Glomerular endothelial cell (primary cell): ENCODE data around the gene TAL1. TPM values are rescaled to one million over a fixed set of nuclear protein-coding genes. Genes with fewer than 3 reads are reported as not detected.
"Not testable (repeated sequence)": the region's sequence is repeated elsewhere in the genome, so short reads cannot be mapped to it uniquely, and the experiment has no call there.

Experiments used
- DNase-seq: peaks from one replicate; pipeline ENCODE4 v3.0.0-alpha.2; 2011; ENCODE audit warnings: low read depth, low spot score; ENCODE audit errors: extremely low read depth
- total RNA-seq: library from RNA; depleted of rRNA; stranded (reverse); fragments of >200 nt; gene quantifications from 2 replicates; pipeline ENCODE4 v1.2.3, GENCODE V29; 2015

The TAL1 gene
- total RNA-seq = 20.4 and 23.2 TPM in 2 replicates

DNA sequence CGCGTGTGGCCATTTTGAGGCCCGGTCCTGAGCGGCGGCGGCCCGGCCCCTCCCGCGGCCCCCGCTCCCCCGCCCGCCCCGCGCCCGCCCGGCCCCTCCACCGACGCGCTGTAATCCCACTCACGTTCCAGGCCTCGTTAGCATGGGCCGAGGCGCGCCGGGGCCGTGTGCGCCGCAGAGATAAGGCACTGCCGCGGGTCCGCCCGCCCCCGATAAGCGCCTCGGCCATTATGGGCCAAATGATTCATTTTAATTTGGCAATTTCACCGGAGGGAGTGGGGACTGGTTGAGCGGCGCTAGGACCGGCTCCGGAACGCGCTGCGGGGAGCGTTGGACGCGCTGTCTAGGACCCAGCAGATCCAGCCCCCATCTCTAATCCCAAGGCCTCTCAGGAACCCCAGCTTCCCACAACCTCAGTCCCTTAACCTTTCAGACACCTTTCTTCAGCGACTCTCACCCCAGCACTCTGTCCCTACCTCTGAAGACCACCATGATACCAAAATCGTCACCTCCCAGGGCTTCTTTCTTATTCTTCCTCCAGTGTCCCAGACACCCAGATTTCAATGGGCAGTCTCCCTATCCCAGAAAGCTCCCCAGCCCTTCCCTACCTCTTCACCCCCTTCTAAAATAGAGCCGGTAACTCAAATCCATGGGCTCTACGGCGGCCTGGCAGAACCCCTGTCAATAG is at the start of gene TAL1:
Gene TAL1 (minus strand): TSS at position 39 of the 688 bp plus-strand sequence. CDS start 6,337 bp downstream, outside the sequence.
- DNase-seq = no peak

DNA sequence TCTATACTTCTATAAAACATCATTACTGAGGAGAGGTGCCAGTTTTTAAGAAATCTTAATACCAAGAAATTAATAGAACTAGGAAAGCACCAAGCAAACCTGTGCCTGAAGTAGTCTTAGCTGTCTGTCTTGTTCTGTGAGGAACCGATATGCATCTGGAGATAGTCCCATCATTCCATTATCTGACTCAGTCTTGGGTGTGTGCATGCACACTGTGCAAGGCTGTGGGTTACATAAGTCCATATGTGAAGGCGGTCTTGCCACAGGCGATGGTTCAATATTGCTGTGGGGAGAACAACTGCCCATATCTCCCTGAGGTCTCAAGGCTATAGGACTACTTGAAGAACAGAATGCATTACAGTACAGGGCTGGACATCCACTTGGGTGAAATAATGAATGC is 48.1 kb upstream of the TAL1 start:
- DNase-seq = no peak

DNA sequence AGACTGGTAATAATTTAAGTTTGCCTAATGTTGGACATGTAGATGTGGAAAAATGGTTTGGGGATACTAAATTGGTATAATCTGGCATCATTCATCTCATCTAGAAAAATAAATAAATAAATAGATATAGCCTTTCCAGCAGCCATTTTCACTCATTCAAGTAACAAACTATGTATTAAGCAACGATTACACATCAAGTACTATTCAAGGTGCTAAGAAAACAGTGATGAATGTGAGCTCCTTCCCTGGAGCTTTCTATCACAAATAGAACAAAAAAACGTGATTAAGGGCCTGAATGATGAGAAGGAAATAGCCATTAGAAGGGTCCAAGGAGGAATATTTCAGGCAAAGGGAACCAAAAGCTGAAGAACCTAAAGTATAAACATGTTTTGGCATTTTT is 44.8 kb upstream of the TAL1 start:
- DNase-seq = no peak

DNA sequence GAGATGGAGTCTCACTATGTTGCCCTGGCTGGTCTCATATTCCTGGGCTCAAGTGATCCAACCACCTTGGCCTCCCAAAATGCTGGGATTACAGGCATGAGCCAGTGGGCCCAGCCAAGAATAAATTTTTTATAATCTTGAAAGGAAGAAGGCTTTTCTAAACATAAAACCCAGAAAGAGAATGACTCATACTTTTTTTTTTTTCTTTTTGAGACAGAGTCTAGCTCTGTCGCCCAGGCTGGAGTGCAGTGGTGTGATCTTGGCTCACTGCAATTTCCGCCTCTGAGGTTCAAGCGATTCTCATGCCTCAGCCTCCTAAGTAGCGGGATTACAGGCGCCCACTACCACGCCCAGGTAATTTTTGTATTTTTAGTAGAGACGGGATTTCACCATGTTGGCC is 43.8 kb upstream of the TAL1 start:
- not testable (repeated sequence) for DNase-seq

DNA sequence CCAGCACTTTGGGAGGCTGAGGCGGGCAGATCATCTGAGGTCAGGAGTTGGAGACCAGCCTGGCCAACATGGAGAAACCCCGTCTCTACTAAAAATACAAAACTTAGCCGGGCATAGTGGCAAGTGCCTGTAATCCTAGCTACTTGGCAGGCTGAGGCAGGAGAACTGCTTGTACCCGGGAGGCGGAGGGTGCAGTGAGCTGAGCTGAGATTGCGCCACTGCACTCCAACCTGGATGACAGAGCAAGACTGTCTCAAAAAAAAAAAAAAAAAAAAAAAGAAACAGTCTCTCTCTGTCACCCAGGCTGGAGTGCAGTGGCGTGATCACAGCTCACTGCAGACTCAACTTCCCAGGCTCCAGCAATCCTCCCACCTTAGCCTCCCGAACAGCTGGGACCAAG is 33.5 kb upstream of the TAL1 start:
- not testable (repeated sequence) for DNase-seq

DNA sequence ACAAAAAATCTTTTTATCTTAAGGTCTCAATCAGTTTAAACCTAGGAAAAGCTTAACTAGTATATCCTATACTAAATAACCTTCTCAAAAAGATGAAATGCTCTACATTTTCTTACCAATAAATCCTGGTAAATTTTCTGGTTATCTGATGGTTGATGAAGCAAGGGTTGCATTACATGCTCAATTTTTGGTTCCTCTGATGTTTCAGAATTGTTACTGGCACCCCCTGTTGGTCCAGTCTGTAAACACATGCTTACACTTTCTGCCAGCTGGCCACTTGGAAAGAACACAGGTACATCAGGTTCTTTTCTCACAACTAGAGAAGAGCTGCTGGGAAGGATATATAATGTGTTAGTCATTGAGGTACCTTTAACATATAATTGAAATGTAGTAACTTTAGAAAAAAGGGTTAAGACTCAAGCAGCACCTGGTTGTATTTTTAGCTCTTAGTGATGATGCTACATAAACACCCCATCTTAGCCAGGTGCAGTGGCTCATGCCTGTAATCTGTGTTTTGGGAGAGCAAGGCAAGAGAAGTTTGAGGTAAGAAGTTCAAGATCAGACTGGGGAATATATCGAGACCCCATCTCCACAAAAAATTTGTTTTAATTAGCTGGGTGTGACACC is 30.9 kb upstream of the TAL1 start:
- peak; percentile 45 for DNase-seq

DNA sequence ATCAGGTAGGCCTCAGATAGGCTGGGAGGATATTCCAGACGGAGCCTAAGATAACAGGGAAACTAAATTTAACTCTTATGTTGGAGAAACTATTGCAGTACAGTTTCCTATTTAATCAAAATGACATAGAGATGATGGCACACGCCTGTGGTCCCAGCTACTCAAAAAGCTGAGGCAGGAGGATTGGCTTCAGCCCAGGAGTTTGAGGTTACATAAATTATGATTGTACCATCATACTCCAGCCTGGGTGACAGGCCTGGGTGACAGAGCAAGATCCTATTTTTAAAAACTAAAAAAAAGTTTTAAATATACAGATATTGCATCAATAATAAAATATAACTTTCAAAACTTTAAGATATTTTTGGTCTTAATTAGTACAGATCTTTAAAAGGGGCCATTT is 25.2 kb upstream of the TAL1 start:
- DNase-seq = no peak

DNA sequence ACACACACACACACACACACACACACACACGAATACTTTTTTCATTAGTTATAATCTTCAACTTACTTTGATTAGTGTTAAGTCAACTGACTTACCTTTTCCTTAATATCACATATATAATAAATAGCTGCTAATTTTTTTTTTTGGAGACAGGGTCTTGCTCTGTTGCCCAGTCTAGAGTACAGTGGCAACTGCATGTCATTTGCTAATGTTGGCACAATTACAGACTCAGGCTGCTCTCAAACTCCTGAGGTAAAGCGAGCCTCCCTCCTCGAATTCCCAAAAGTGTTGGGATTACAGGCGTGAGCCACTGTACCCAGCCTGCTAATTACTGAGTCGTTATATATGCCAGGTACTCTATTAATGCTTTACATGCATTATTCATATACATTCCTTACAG is 20.8 kb upstream of the TAL1 start:
- DNase-seq = no peak

DNA sequence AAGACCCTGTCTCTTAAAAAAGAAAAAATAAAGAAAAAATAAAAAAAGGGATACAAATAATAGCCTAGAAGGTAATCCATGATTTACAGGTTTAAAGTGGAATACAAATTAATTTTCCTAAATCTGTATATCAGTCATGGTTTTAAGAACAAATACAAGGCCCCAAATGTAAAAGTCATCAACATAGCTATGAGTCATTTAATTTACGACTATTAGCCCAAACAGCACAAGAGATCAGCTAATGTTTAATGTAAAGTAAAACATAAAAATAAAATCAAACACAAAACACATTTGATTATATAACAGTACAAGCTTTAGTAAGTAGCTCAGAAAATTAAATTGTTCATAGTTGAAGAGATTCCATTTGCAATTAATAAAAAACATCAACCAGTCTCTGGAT is 20.3 kb upstream of the TAL1 start:
- no peak for DNase-seq

DNA sequence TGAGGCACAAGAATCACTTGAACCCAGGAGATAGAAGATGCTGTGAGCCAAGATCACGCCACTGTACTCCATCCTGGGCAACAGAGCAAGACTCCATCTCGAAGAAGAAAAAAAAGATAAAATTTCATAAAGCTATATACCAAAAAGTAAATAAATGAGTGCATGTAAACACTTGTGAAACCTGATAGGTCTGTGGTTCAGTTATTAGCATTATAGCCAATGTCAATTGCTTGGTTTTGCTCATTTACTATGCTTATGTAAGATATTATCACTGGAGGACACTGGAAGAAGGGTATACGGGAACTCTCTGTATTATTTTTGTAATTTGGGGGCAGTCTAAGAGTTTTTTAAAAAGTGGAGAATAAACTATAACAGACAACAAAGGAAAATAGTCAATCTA is 17.7 kb upstream of the TAL1 start:
- DNase-seq = no peak

DNA sequence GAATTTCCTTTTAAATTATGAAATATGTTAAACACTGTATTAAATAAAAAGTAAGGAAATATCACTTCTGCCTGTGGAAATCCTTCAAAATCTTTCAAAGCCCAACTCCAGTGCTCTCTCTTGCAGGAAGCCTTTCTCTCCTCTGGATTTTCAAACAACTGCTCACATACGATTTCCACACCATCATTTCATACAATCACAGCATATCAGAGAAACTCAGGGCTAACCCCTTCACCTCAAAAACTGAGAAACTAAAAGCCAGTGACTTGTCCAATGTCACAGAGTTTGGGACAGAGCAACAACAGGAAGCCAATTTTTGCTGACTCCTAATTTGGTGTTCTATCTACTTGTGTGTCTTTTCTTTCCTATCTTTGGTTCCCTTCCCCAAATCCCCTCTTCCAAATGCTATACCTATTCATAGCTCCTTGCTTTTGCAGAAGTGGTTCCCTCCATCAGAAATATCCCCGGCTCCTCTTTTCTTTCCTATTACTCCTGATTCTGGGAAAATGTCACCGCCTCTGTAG is 12.4 kb upstream of the TAL1 start:
- no peak for DNase-seq

DNA sequence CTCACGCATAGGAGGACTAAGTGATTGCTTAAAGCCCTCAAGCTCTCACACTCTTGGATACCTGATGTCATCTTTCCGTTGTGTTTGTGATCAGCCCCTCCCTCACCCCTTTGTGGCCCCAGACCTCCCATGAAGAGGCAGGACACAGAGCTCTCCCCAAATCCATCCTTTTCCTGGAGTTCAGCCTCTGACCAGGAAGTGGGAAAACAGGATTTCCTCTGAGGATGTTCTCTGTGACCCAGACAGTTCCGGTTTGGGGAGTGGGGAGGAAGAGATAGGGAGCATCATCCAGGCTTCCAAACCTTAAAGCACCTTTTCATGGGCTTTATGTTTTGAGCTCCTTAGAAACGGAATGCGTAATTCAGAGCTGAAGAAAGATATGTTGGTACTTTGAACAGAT is 11.9 kb upstream of the TAL1 start:
- no peak for DNase-seq

DNA sequence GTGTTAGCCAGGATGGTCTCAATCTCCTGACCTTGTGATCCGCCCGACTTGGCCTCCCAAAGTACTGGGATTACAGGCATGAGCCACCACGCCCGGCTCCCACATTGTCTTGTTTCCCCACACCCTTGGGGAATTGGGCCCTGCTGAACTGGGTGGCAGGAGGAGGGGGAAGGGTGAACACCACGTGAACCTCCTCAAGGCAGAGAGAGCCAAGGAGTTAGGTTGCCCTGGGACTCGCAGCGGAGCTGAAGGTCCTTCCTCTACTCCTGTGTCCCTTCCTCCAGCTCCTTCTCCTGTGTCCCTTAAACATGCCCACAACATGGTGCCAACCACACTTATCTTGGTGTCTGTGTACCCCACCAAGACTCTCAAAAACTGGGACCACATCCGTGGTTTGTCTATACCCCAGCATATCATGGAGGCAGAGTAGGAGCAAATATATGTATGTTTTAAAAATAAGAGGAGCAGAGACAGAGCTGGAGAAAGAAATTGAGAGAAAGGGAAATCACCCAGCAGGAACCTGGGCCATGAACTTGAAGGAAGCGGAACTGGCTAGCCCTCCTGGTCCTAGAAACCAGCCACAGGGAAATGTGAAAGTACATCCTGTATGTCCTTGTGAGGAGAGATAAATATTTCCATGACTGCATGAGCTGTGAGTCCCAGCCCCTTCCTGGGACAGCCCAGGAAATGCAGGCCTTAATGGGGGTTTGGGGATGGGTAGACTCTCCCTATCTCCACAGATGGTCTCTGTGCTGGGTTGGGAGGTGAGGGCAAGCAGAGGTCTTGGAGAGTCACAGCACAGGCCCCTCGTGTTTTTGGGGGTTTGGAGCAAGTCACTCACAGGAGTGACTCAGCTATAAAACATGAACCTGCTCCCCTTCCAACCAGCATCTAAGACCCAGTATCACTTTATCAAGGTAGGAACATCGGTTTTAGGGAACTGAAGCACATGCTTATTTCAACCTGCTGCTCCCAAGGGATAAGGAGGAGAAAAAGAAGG is 9.4 kb upstream of the TAL1 start:
- no peak for DNase-seq

DNA sequence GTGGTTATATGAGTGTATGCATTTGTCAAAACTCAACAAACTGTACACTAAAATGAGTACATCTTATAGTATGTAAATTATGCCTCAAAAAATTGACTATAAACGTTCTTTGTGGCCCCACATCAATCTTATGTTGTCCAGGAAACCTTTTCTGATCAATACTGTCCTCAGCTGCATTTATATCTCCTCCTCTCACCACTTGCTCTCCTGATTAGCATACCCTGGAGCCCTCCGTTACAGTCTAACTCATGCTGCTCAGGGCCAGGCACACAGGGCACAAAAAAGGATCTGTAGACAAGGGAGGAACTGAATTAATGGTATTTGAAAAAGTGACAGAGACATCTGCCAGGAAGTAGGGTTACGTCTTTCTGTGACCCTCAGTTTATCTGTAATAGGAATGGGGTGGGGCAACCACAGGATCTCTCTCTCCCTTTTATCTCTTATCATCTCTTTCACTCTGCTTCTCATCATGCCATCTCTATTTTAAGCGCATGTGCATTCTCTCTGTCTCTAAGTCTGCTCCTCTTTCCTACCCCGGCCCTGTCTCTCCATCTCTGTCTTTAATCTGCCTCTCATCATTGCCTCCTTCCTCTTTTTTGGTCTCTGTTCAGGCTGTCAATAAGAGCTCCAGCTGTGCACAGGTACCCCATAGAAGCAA is 7.0 kb upstream of the TAL1 start:
- DNase-seq = no peak

DNA sequence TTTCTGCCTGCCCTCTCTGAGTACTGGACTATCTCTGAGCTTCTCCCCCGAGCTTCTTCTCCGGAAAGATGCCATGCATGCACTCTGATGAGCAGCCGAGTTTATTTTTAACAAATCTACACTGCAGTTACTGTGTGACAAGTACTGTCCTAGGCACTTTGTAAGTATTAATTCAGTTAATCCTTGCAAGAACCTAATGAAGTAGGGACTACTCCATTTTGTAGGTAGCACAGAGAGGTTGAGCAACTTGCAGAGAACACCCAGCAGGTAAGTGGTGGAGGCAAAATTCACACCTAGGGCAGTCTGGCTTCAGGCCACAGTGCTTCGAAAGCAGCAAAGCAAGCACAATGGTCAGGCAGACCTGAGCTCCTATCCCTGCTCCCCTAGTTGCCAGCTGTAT is 3.8 kb upstream of the TAL1 start:
- DNase-seq = no peak

DNA sequence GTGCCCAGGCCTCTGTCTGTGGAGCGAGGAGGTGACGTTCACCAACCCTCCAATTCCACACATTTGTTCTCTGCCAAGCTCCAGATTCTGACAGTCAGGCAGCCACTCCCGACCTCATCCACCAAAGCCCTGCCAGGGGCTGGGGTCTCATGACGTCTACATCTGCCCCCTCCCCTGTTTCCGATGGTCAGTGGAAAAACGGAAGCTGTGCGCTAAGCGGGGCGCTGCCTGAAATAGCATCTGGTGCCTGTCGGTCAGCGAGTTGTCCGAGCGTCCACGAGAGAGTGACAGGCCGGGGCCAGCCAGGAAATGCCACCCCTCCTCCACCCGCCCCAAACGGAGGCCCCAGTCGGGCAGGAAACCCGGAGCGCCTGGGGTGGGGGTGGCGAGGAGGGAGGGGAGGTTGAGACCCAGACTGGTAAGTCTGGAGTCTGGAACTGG is 3.2 kb upstream of the TAL1 start:
- no peak for DNase-seq

DNA sequence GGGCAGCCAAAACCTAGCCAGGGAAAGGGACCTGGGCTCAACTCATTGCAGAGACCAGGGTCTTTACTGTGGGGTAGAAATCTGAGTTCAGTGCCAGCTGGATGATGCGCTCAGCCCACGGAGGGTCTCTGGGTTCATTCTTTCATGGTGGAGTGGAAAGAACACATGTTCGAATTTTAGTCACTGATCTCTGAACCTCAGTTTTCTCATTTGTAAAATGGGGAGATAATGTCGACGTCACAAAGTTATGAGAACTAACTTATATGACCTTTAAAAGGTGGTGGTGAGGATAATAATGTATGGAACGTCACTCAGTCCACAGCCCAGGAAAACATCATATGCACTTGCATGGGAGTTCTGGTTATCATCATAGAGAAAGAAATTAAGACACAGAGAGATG is 1.2 kb upstream of the TAL1 start:
- no peak for DNase-seq

DNA sequence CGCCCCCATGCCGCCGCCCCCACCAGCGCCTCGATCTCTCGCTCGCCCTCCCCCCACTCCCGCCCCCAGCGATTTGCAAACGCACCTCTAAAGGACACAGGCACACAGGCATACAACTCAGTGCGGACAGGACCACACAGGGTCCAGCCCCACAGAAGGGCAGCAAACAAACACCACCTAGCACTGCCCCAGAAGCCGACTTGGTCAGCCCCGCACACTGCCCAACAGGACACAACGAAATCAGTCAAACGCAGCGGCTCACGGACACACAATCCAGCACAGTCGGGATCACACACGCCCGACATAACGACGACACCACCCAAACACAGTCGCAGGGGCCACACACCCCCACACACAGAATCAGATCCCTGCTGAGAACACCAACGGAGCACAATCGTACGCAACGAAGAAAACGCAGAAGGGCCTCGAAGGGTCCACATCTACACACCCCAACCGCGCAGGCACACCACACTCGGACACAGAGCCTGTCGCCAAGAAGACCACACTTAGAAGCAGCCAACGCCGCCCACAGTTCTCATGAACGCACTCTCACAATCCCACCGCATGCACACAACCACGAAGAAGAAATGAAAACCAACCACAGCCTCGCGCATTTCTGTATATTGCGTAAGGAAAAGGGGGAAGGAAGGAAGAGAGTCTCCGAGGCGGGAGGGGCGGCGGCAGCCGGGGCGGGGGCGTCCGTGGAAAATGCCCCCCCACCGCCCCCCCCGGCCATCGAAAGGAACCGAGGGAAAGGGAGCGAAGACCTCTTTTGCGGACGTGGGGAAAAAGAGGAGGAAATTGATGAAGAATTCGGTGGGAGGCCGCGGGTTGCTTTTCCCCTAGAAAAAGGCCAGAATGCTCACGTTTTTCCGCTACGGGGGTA is 481 bp downstream of the TAL1 start:
- no peak for DNase-seq

DNA sequence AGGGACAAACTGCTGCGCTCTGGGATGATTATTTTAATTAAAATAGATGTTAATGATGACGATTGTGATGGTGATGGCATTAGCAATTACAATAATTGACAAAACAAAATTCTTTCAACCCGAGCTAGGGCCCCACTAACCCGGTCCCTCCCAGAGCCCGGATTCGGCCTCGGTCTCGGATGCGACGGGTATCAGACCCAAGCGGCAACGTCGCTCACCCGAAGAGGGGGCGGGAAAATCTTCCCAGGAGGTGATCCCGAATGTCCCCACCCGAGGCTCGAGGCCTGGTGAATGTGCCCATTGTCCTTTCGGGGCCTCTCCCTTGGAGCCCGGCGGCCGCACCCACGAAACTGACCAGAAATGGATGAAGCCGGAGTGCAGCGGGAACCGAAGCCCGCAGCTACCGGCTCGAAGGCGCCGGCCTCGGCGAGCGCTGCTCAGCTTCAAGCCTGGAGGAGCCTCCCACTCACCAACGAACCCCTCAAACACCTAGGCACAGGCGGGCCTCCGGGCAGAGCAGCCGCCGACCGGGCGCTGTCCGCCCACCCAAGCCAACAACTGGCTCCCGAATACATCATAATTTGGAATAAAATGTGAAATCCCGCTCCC is 1.2 kb downstream of the TAL1 start:
- no peak for DNase-seq
